ENCODE results near the gene PPP2R2C. TPM values are rescaled to one million over a fixed set of nuclear protein-coding genes. Genes with fewer than 3 reads are reported as not detected.

The PPP2R2C gene
- total and polyA plus RNA-seq, 2 of the 4 experiments (the other 2 are of a cell fraction): 0.03 TPM; not detected in 1

GRCh38 chr4:6444582-6444981 is 27.8 kb downstream of the PPP2R2C start:
- no peak overlapping the region for H3K27ac ChIP-seq (ENCODE audit: insufficient read depth, low read length)
- no peak overlapping the region for H4K91ac ChIP-seq (ENCODE audit: insufficient read depth, low read depth, low read length)
- H3K4me1 ChIP-seq (ENCODE audit: control insufficient read depth, insufficient read depth, low read length): no peaks in the 10 kb centered on the region
- H3K27me3 ChIP-seq (ENCODE audit: control insufficient read depth, insufficient read depth, low read length): peaks cover 18% of the 10 kb centered on the region; the same call in 1 of the 2 replicates
- no peaks in the 10 kb centered on the region for H3K9me1 ChIP-seq (ENCODE audit: insufficient read depth, low read length)
- no peak for ATAC-seq (ENCODE audit: low read depth)
- no peaks in the 10 kb centered on the region for H4K20me1 ChIP-seq (ENCODE audit: insufficient read depth, low read length)
- H3K79me1 ChIP-seq (ENCODE audit: low read depth in 1 of 2, low read length in 2 of 2): no peaks in the 10 kb centered on the region
- dilution Hi-C loops (cut with HindIII; ENCODE audit: low sequenced_read_pairs, unreplicated experiment) (no loop called here), intact Hi-C loops (cut with micrococcal nuclease) (no loop called here), in situ Hi-C loops (cut with MboI; ENCODE audit: low sequenced_read_pairs) (loop anchor here (25.0 kb wide), 1 partner anchor 407 kb away; no protein-coding TSS in a partner anchor)
- no peak overlapping the region for H2AK9ac ChIP-seq (replicated peaks; ENCODE audit: low read depth, low read length, poor library complexity)
- H3K4me2 ChIP-seq (ENCODE audit: low read depth, low read length): no peak overlapping the region
- CTCF ChIA-PET: no interaction called here
- peak overlapping the region; percentile 32 for H2AFZ ChIP-seq (replicated peaks; ENCODE audit: low read length, poor library complexity)
- H2BK120ac ChIP-seq (ENCODE audit: low read depth, low read length): no peak overlapping the region
- H2AK5ac ChIP-seq (ENCODE audit: low read depth, low read length): no peak overlapping the region
- H3K56ac ChIP-seq (ENCODE audit: extremely low read depth, insufficient read depth, low read length): no peak overlapping the region
- no TSS peak for BruUV-seq (replicated peaks)
- POLR2A ChIA-PET (ENCODE audit: unreplicated experiment): no interaction called here
- H3K23ac ChIP-seq (ENCODE audit: low read depth, low read length): no peak overlapping the region
- H2BK20ac ChIP-seq (ENCODE audit: low read depth, low read length): no peak overlapping the region
- no peak overlapping the region for H3K18ac ChIP-seq (ENCODE audit: low read depth, low read length)
- H3K4me3 ChIP-seq (ENCODE audit: insufficient read depth, low read depth, low read length): no peak overlapping the region
- 51% methylated on average over 2 of the region's 6 CpGs; no CpG with 5 or more reads in 1 of the 2 experiments for WGBS, 2 experiments (ENCODE audit: extremely low coverage in 2 of 2, insufficient read length in 1 of 2)
- H3K9me3 ChIP-seq (ENCODE audit: control insufficient read depth, insufficient read depth, low read length): no peaks in the 10 kb centered on the region
- H3K36me3 ChIP-seq (ENCODE audit: control insufficient read depth, insufficient read depth, low read length): no peaks in the 10 kb centered on the region
- no peak for DNase-seq
- H3K14ac ChIP-seq (replicated peaks; ENCODE audit: low read depth, low read length): no peak overlapping the region
- H3K9ac ChIP-seq (ENCODE audit: low read depth, low read length): no peak overlapping the region
- H4K8ac ChIP-seq (ENCODE audit: low read depth in 2 of 2, low read length in 2 of 2): no peak overlapping the region
- H2BK5ac ChIP-seq (ENCODE audit: low read depth, low read length, poor library complexity, severe bottlenecking): no peak overlapping the region
- H4K5ac ChIP-seq (ENCODE audit: low read depth, low read length): no peak overlapping the region
- TF ChIP-seq RAD21 (IDR thresholded peaks at IDR 0.05; ENCODE audit: low read length) (no peak), CEBPB (IDR thresholded peaks at IDR 0.05; ENCODE audit: low read depth, low read length) (no peak), CTCF (conservative IDR thresholded peaks at IDR 0.05; ENCODE audit: low read depth, low read length) (no peak), RCOR1 (IDR thresholded peaks at IDR 0.05; ENCODE audit: insufficient replicate concordance, low read length) (no peak), ELK1 (IDR thresholded peaks at IDR 0.05; ENCODE audit: borderline replicate concordance, low read depth, low read length) (no peak), BHLHE40 (IDR thresholded peaks at IDR 0.05; ENCODE audit: low read depth, low read length) (no peak), NFE2L2 (IDR thresholded peaks at IDR 0.05; ENCODE audit: low read depth, low read length) (no peak), MAZ (IDR thresholded peaks at IDR 0.05; ENCODE audit: borderline replicate concordance, low read depth, low read length) (no peak), MXI1 (IDR thresholded peaks at IDR 0.05; ENCODE audit: borderline replicate concordance, low read depth, low read length) (no peak), RFX5 (IDR thresholded peaks at IDR 0.05; ENCODE audit: low read depth, low read length) (no peak), FOS (IDR thresholded peaks at IDR 0.05; ENCODE audit: low read depth, low read length) (no peak), CHD1 (IDR thresholded peaks at IDR 0.05; ENCODE audit: low read depth, low read length) (no peak), POLR2A (IDR thresholded peaks at IDR 0.05; ENCODE audit: low read depth, low read length) (no peak), SMC3 (IDR thresholded peaks at IDR 0.05; ENCODE audit: low read depth, low read length) (no peak), MAFK (IDR thresholded peaks at IDR 0.05; ENCODE audit: low read depth, low read length) (no peak), USF2 (IDR thresholded peaks at IDR 0.05; ENCODE audit: low read depth, low read length) (no peak)
- no peak overlapping the region for H3K4ac ChIP-seq (ENCODE audit: low read depth, low read length)
- no peak overlapping the region for H2BK15ac ChIP-seq (ENCODE audit: low read depth, low read length)

Data from IMR-90 (cell line).